HEK293 (cell line): ENCODE measurements around the gene ADAMTS20.

Experiments used
- ZNF202 ChIP-seq: fragments of 450-650 bp; formaldehyde crosslinking; IDR thresholded peaks from 2 replicates; pipeline ENCODE4 v1.5.1; 2016; ENCODE audit warnings: missing biosample characterization, missing genetic modification characterization, borderline replicate concordance
- TF ChIP-seq, protein P1 (sequence below): fragments of 450-650 bp; formaldehyde crosslinking; IDR thresholded peaks from 2 replicates; pipeline ENCODE4 v1.5.1; 2016; ENCODE audit warnings: missing biosample characterization, missing genetic modification characterization

- TF ChIP-seq ZNF202 (tag by site-specific recombination), result no peak
- TF ChIP-seq, protein P1, sequence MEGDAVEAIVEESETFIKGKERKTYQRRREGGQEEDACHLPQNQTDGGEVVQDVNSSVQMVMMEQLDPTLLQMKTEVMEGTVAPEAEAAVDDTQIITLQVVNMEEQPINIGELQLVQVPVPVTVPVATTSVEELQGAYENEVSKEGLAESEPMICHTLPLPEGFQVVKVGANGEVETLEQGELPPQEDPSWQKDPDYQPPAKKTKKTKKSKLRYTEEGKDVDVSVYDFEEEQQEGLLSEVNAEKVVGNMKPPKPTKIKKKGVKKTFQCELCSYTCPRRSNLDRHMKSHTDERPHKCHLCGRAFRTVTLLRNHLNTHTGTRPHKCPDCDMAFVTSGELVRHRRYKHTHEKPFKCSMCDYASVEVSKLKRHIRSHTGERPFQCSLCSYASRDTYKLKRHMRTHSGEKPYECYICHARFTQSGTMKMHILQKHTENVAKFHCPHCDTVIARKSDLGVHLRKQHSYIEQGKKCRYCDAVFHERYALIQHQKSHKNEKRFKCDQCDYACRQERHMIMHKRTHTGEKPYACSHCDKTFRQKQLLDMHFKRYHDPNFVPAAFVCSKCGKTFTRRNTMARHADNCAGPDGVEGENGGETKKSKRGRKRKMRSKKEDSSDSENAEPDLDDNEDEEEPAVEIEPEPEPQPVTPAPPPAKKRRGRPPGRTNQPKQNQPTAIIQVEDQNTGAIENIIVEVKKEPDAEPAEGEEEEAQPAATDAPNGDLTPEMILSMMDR (tag by site-specific recombination), result no peak
Measured at GRCh38 chr12:43401096-43401495, 150.9 kb downstream of the ADAMTS20 start.
